Measurements from ENCODE around the gene ITK. TPM values are rescaled to one million over a fixed set of nuclear protein-coding genes. Genes with fewer than 3 reads are reported as not detected.
"Not testable (repeated sequence)": the region's sequence is repeated elsewhere in the genome, so short reads cannot be mapped to it uniquely, and the experiment has no call there.

Gene ITK
- total and polyA plus RNA-seq, 12 donors: 0.22 to 2.7 (median 0.92) TPM; not detected in 1

- H3K27ac ChIP-seq: no peak overlapping the region
Measured at GRCh38 chr5:157182143-157182757, 1.6 kb downstream of the ITK start.

GRCh38 chr5:157184117-157184670, 3.6 kb downstream of the ITK start:
- Histone ChIP-seq H3K4me1 (replicated peaks in 1 of 2) (no peaks in the 10 kb centered on the region), H3K27ac (no peak overlapping the region), H3K36me3 (replicated peaks in 1 of 2) (no peaks in the 10 kb centered on the region), H3K4me3 (no peak overlapping the region), H3K9me3 (replicated peaks in 1 of 3) (no peaks in the 10 kb centered on the region), H3K27me3 (no peaks in the 10 kb centered on the region)
- TF ChIP-seq CTCF (IDR thresholded peaks at IDR 0.05): no peak
- TF ChIP-seq POLR2A (IDR thresholded peaks at IDR 0.05): no peak
- intact Hi-C loops (cut with DNase I): no loop called here
- 69 to 93% (median 83%) methylated on average over 8 of the region's 8 CpGs for WGBS, 4 donors
- DNase-seq: no peak

More at GRCh38 chr5:157182143-157182757, 1.6 kb downstream of the ITK start:
- Histone ChIP-seq H3K4me1 (replicated peaks in 1 of 2) (no peaks in the 10 kb centered on the region), H3K4me3 (no peak overlapping the region), H3K36me3 (replicated peaks in 1 of 2) (no peaks in the 10 kb centered on the region), H3K9me3 (replicated peaks in 1 of 3) (no peaks in the 10 kb centered on the region), H3K27me3 (no peaks in the 10 kb centered on the region)
- no peak for DNase-seq
- intact Hi-C loops (cut with DNase I): no loop called here
- 58 to 68% (median 63%) methylated on average over 3 of the region's 3 CpGs for WGBS, 4 donors
- no peak for TF ChIP-seq CTCF (IDR thresholded peaks at IDR 0.05)
- TF ChIP-seq POLR2A (IDR thresholded peaks at IDR 0.05): no peak

- H3K27ac ChIP-seq; H3K36me3 ChIP-seq (replicated peaks in 1 of 2); H3K9me3 ChIP-seq (replicated peaks in 1 of 3); H3K4me3 ChIP-seq; DNase-seq; H3K4me1 ChIP-seq (replicated peaks in 1 of 2); H3K27me3 ChIP-seq; intact Hi-C loops (cut with DNase I): not testable (repeated sequence)
- WGBS, 4 donors: 89 to 94% (median 91%) methylated on average over 6 of the region's 6 CpGs
Measured at GRCh38 chr5:157185122-157185521, 4.5 kb downstream of the ITK start.

GRCh38 chr5:157186309-157187045, 5.8 kb downstream of the ITK start:
- no peaks in the 10 kb centered on the region for H3K27me3 ChIP-seq
- no peaks in the 10 kb centered on the region for H3K9me3 ChIP-seq (replicated peaks in 1 of 3)
- no peak overlapping the region for H3K4me3 ChIP-seq
- DNase-seq: no peak
- no peaks in the 10 kb centered on the region for H3K4me1 ChIP-seq (replicated peaks in 1 of 2)
- 66 to 82% (median 74%) methylated on average over 12 of the region's 12 CpGs for WGBS, 4 donors
- intact Hi-C loops (cut with DNase I): no loop called here
- H3K36me3 ChIP-seq (replicated peaks in 1 of 2): no peaks in the 10 kb centered on the region
- H3K27ac ChIP-seq: no peak overlapping the region
- TF ChIP-seq CTCF (IDR thresholded peaks at IDR 0.05): no peak
- TF ChIP-seq POLR2A (IDR thresholded peaks at IDR 0.05): no peak

Measured in adrenal gland (tissue), 12 donors.